ENCODE data around the gene CANX.
"Not testable (repeated sequence)": the region's sequence is repeated elsewhere in the genome, so short reads cannot be mapped to it uniquely, and the experiment has no call there.

CANX gene

DNA sequence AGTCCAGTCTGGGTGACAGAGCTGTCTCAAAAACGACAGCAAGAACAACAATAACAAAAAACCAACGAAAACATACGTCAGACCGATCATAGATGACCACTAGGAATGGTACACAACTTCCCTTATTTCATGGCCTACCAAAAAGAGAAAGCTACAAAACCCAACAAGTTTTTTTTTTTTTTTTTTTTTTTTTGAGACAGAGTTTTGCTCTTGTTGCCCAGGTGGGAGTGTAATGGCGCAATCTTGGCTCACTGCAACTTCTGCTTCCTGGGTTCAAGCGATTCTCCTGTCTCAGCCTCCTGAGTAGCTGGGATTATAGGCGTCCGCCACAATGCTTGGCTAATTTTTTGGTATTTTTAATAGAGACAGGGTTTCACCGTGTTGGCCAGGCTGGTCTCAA is 9.6 kb upstream of the CANX start:
- ATAC-seq, H3K4me3 Mint-ChIP-seq, H3K27me3 Mint-ChIP-seq, DNase-seq, H3K4me1 Mint-ChIP-seq, H3K27ac Mint-ChIP-seq, H3K9me3 Mint-ChIP-seq: not testable (repeated sequence)

DNA sequence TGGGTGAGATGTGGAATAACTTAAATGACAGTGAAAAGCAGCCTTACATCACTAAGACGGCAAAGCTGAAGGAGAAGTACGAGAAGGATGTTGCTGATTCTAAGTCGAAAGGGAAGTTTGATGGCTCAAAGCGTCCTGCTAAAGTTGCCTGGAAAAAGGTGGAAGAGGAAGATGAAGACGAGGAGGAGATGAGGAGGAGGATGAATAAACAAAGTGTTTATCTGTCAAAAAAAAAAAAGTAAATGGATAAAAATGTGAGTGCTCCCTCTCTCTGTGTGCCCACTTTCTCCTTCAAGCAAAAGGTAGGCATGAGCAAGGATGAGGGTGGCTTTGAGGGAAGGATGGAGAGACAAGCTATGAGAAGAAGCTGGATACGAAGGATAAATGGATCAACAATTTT is 4.2 kb upstream of the CANX start:
- DNase-seq (no peak), ATAC-seq (no peak)
- H3K27ac Mint-ChIP-seq, result no peak overlapping the region

DNA sequence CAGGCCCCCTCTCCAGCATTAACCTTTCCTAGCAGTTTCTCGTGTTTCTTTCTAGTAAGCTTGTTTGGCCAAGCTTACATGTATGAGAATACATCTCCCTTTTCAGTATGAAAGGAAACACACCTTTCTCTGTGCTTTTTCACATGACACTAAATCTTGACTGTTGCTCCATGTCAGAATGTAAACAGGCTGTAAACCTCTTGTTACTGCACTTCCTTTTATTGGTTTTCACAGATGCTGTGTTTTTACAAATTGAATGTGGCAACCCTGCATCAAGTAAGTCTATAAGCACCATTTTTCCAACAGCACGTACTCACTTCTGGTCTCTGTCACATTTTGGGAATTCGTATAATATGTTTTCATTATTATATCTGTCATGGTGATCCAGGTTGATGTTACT is 2.2 kb upstream of the CANX start:
- DNase-seq (no peak), ATAC-seq (no peak)
- peaks cover 34% of the 10 kb centered on the region for H3K4me1 Mint-ChIP-seq
- no peak overlapping the region for H3K4me3 Mint-ChIP-seq
- no peaks in the 10 kb centered on the region for H3K9me3 Mint-ChIP-seq
- no peaks in the 10 kb centered on the region for H3K27me3 Mint-ChIP-seq
- H3K27ac Mint-ChIP-seq, result no peak overlapping the region

More for the DNA sequence above, 4.2 kb upstream of the CANX start:
- H3K9me3 Mint-ChIP-seq, result no peaks in the 10 kb centered on the region
- H3K4me3 Mint-ChIP-seq, result no peak overlapping the region
- H3K27me3 Mint-ChIP-seq, result no peaks in the 10 kb centered on the region
- peaks cover 19% of the 10 kb centered on the region for H3K4me1 Mint-ChIP-seq

DNA sequence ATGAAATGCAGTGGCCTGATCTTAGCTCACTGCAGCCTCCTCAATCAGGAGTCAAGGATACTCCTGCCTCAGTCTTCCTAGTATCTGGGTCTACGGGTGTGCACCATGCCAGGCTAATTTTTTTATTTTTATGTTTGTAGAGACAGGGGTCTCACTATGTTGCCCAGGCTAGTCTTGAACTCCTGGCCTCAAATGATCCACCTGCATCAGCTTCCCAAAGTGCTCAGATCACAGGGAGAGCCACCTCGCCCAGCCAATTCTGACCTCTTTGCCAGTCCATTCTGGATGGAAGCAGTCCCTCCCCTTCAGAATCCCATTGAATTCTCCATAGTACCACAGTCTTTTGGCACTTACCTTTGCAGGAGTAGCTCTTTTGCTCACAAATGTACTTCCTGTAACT is 1.7 kb upstream of the CANX start:
- no peaks in the 10 kb centered on the region for H3K9me3 Mint-ChIP-seq
- H3K4me1 Mint-ChIP-seq, result peaks cover 38% of the 10 kb centered on the region
- H3K27ac Mint-ChIP-seq, result peak overlapping the region; percentile 72 to 100
- ATAC-seq (no peak), DNase-seq (no peak)
- no peaks in the 10 kb centered on the region for H3K27me3 Mint-ChIP-seq
- H3K4me3 Mint-ChIP-seq, result peak overlapping the region; percentile 97

DNA sequence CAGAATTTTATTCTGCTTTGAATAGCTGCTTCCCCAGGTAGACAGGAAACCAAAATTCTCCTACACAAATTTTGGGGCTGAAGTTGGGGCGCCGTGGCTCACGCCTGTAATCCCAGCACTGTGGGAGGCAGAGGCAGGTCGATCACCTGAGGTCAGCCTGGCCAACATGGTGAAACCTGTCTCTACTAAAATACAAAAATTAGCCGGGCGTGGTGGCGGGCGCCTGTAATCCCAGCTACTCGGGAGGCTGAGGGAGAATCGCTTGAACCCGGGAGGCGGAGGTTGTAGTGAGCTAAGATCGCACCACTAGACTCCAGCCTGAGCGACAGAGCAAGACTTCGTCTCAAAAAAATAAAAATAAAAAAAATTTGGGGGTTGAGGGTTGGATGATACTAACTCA is 1.2 kb upstream of the CANX start:
- not testable (repeated sequence) for ATAC-seq, H3K9me3 Mint-ChIP-seq, H3K27me3 Mint-ChIP-seq, DNase-seq
- Mint-ChIP-seq H3K27ac (peak overlapping the region; percentile 97 to 100), H3K4me3 (peak overlapping the region; percentile 97), H3K4me1 (peaks cover 42% of the 10 kb centered on the region)

DNA sequence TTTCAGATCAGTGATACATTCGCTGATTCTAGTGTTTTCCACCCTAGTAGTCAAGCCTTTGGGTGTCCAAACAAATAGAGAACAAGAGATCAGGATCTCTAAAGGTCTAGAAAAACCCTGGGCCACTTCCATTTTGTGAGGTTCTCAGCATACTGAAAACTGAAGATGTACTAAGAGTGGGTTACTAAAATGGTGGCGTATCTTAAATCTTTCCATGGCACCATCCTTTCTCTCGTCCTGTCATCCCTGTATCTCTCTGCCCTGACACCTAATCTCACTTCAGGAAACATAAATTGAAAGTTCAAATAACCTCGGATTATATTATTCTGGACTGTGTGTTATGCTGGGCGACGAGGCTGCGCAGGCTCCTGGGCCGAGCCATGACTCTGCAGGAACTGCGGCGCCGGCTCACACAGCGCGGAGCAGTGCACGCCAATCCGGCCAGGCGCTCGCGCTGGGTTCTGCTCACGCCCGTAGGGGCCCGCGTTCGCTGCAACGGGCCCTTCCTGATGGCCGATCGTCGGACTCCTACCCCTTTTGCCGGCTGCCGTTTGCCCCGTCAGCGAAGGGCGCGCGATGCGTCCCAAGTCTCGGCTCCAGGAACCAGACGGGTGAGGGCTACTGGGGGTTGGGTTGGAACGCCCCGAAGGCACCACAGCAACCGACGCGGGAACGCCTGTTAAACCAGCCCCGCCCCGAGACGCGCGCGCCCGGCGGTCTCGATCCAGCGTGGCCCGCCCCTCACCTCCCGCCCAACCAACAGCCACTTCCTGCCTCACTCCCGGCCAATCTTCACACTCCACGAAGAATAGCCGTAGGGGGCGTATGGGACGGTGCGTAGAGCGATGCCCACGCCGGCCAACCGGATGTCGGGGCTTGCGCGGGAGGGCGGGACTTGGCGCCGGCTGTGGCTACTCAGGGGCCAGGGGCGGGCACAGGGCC is 503 bp upstream of the CANX start:
- peaks cover 50% of the 10 kb centered on the region for H3K4me1 Mint-ChIP-seq
- H3K9me3 Mint-ChIP-seq, result no peaks in the 10 kb centered on the region
- peak overlapping the region; percentile 97 to 100 for H3K27ac Mint-ChIP-seq
- H3K4me3 Mint-ChIP-seq, result peak overlapping the region; percentile 97
- H3K27me3 Mint-ChIP-seq, result no peaks in the 10 kb centered on the region
- peak; percentile 99 for DNase-seq
- ATAC-seq, result peak; percentile 93

DNA sequence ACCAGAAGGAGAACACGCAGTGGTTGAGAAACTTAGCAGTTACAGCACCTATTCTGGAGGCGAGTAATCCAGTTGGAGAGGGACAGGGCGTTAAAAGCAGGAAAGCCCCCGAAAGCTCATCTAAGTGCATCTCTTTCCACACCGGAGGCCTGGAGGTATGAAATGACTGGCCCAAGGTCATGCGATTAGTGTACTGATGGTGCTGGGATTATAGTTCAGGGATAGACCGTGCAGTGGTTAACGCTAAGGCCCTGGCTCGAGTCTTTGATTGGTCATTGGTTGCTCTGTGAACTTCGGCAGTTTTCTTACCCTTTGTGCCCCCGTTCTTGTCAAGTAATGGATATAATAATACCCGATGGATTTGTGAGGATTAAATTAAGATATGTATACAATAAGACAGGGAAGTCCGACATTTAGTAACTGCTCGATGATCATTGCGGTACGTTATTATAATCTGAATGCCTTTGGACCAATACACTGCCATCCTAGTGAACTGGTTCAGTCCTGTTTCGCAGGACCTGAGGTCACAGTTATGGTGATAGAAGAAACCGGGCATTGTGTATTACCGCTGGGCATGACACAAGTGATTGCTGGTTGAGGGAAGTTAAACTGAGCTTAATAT is 960 bp downstream of the CANX start:
- peak overlapping the region; percentile 97 to 99 for H3K27ac Mint-ChIP-seq
- peaks cover 62% of the 10 kb centered on the region for H3K4me1 Mint-ChIP-seq
- no peaks in the 10 kb centered on the region for H3K9me3 Mint-ChIP-seq
- ATAC-seq (peak; percentile 43), DNase-seq (peak; percentile 38 to 74)
- H3K4me3 Mint-ChIP-seq, result peak overlapping the region; percentile 97
- H3K27me3 Mint-ChIP-seq, result no peaks in the 10 kb centered on the region

DNA sequence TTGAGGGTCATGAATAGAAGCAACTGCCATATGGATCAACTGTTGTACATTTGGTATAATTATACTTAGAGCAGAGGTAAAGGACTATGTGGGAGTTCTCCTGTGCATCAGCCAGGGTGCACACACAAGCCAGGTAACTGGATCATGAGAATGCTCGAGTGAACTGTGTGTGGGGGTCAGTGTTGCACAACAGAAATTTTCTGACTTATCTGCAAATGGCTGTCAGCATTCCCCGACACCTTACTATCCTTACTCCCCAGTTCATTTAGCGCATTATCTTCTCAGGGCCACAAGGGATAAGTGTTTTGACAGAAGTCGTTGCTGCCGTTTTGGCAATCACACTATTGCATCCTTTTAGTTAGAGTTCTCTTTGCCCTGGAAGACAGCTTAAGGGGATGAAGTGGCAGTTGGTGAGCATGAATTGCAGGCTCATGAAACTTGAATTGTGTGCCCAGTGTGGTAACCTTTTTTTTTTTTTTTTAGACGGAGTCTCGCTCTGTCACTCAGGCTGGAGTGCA is 1.7 kb downstream of the CANX start:
- DNase-seq, result no peak
- peaks cover 69% of the 10 kb centered on the region for H3K4me1 Mint-ChIP-seq

DNA sequence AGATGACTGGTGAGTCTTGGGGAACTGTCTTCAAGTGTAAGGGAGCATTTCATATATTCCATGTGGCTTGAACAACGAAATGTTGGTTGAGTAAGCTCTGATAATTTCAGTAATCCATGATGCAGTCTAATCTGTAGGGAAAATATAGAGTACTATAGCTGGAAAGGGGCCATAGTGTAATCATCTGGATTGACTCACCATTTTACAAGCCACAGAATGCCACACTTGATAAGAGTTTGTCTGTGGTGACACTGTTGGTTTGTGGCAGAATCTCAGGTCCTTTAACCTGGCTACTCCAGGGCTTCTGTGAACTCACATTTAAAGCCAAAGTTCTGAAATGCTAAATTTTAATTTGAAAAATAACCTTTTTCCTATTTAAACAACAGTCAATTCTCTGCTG is 17.5 kb downstream of the CANX start:
- DNase-seq (no peak), ATAC-seq (no peak)
- H3K4me1 Mint-ChIP-seq, result peaks cover 5% of the 10 kb centered on the region
- H3K27ac Mint-ChIP-seq, result no peak overlapping the region
- H3K4me3 Mint-ChIP-seq, result no peak overlapping the region
- no peaks in the 10 kb centered on the region for H3K9me3 Mint-ChIP-seq
- H3K27me3 Mint-ChIP-seq, result no peaks in the 10 kb centered on the region

More for the DNA sequence above, 1.7 kb downstream of the CANX start:
- Mint-ChIP-seq H3K27ac (peak overlapping the region; percentile 97 to 99), H3K4me3 (peak overlapping the region; percentile 97), H3K9me3 (no peaks in the 10 kb centered on the region), H3K27me3 (no peaks in the 10 kb centered on the region)
- no peak for ATAC-seq

DNA sequence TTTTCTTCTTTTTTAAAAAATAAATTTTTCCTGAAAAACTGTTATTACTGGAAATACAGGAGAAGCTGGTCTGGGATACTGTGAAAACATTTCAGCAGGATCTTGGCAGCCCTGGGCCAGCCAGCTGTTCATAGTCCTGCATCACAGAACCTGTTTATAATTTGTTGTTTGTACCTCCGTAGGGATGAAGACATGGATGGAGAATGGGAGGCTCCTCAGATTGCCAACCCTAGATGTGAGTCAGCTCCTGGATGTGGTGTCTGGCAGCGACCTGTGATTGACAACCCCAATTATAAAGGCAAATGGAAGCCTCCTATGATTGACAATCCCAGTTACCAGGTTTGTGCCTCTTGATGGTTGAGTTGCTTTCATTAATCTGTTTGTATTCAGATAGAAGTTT is 21.5 kb downstream of the CANX start:
- no peak overlapping the region for H3K27ac Mint-ChIP-seq
- no peak for DNase-seq

DNA sequence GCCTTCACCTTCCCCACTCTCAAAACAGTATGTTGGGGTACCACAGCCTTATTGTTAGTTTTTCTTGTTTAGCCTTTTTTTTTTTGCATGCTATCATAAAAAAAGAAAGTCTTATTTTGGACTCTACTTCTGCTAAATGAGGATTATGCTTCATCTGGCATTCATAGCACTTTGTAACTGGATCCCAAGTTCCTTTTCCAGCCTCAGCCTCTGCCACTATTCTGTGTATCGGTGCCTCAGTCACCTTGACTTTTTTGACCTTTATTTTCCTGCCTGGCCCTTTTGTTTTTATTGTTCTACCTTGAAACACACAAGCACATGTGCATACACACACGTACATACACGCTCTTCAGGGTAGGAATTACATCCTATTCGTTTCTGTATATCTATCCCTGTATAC is 25.4 kb downstream of the CANX start:
- Mint-ChIP-seq H3K4me1 (no peaks in the 10 kb centered on the region), H3K4me3 (no peak overlapping the region), H3K27me3 (no peaks in the 10 kb centered on the region), H3K9me3 (no peaks in the 10 kb centered on the region), H3K27ac (peak overlapping the region; percentile 31 to 48)
- DNase-seq, result no peak
- no peak for ATAC-seq

More for the DNA sequence above, 21.5 kb downstream of the CANX start:
- H3K9me3 Mint-ChIP-seq, result no peaks in the 10 kb centered on the region
- H3K27me3 Mint-ChIP-seq, result no peaks in the 10 kb centered on the region
- H3K4me3 Mint-ChIP-seq, result no peak overlapping the region
- H3K4me1 Mint-ChIP-seq, result peaks cover 5% of the 10 kb centered on the region
- ATAC-seq, result no peak

DNA sequence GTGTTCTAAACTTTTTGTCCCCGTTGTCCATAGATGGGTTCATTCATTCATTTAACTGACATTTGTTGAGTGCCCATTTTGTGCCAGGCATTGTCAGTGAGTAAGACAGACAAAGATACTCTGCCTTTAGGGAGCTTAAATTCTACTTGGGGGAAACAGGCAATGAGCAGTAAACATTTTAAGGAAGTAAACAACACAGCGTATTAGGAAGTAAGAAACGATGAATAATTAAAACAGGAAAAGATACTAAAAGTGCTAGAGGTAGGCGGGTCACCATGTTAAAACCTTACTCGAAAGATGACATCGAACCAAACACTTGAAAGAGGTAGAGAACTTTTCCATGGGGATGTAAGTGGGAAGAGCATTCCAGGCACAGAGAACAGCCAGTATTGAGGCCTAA is 28.3 kb downstream of the CANX start:
- Mint-ChIP-seq H3K4me3 (no peak overlapping the region), H3K9me3 (no peaks in the 10 kb centered on the region), H3K27me3 (no peaks in the 10 kb centered on the region), H3K27ac (peak overlapping the region in 1 of 2 donors; percentile 69), H3K4me1 (peaks cover 14% of the 10 kb centered on the region)
- no peak for DNase-seq
- no peak for ATAC-seq

DNA sequence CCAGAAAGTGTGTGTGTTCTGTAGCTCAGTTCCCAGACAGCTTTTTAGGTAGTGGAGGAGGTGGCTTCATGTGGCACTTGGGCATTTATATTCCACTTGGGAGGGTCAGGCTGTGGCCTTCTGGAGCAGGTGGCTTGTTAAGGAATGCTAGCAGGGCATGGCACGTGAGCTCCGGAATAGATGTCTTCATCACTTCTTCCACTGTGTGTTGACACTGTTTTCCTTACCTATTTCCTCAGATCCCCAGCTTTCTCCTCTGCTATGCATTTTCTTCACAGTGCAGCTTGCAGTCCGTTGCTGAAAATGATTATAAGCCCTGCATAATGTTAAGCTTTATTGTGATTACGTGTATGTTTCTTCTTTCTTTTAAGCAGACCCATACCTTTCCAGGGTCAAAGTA is 30.5 kb downstream of the CANX start:
- Mint-ChIP-seq H3K27ac (no peak overlapping the region), H3K4me3 (no peak overlapping the region), H3K4me1 (peaks cover 18% of the 10 kb centered on the region), H3K9me3 (no peaks in the 10 kb centered on the region), H3K27me3 (no peaks in the 10 kb centered on the region)
- ATAC-seq, result no peak
- no peak for DNase-seq

DNA sequence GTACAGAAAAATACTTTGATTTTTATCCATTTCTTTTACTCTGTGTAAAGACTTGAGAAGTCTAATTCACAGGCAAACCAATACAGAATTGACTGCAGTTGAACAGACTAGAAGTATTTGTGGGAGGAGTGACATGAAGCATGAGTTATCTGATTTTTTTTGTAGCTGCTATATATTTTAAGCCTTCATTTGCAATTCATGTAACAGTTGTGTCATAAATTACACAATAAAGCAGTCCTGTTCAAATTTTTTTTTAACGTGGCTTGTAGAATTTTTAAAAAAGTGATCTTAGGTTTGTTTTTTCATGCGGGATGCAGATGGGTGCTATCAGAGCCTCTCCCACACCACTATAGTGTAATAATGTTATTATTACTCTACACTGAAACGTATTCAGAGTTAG is 31.0 kb downstream of the CANX start:
- Mint-ChIP-seq H3K9me3 (no peaks in the 10 kb centered on the region), H3K4me3 (no peak overlapping the region), H3K27me3 (no peaks in the 10 kb centered on the region), H3K27ac (no peak overlapping the region), H3K4me1 (peaks cover 22% of the 10 kb centered on the region)
- DNase-seq, result no peak
- no peak for ATAC-seq

DNA sequence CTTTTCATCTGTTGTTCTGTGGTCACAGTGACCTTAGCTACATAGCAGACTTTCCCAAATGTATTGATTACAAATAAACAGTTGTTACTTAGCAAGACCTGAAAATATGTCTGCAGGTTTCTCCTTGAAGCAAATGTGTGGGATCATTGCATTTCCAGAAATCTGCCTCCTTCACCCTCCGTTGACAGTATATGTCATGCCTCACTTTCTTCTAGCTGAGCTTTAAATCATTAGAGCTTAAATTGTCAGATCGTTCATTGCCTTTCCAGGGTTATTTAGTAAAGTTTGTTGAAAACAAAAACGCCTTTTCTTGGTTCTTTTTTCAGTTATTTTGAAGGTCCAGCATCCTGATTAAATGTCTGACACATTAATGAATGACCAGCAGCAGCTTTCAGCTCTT is 31.6 kb downstream of the CANX start:
- no peak for DNase-seq
- Mint-ChIP-seq H3K4me3 (no peak overlapping the region), H3K27me3 (no peaks in the 10 kb centered on the region), H3K27ac (no peak overlapping the region), H3K9me3 (no peaks in the 10 kb centered on the region), H3K4me1 (peaks cover 25% of the 10 kb centered on the region)
- ATAC-seq, result no peak

DNA sequence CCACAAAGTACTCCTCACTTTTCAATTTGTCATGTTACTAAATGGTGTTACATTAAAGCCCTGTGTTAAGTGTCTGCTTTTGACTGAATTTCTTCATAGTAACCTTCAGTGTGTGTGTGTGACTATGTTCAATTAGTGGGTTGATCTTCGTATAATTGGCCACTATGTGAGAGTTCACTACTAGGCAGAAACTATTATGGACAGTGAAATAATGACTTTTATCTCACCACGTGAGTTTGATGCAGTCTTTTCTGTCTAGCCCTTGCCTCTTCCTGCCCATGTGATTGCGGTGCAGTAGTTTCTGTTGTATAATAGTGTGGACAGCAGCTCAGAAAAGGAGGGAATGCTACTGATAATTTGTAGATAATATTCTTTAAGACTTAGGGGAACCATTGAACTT is 32.1 kb downstream of the CANX start:
- Mint-ChIP-seq H3K4me1 (peaks cover 30% of the 10 kb centered on the region), H3K27me3 (no peaks in the 10 kb centered on the region), H3K4me3 (no peak overlapping the region), H3K9me3 (no peaks in the 10 kb centered on the region), H3K27ac (no peak overlapping the region)
- DNase-seq, result no peak
- no peak for ATAC-seq

All from stimulated activated naive CD8-positive, alpha-beta T cell treated with anti-CD3 and anti-CD28 coated beads, Interleukin-15, amount 100 ng/mL, for 72 hours (primary cell).